GM20000 (cell line): Measurements from ENCODE around the gene TP53BP1.

Experiments used
- DNase-seq: peaks from one replicate; pipeline ENCODE4 v3.0.0; 2012; ENCODE audit warnings: low spot score
- CTCF ChIP-seq: IDR thresholded peaks from 2 replicates; pipeline ENCODE4 v1.5.1; 2012; ENCODE audit warnings: mild to moderate bottlenecking, control low read depth; ENCODE audit errors: extremely low read depth, missing control alignments

Gene TP53BP1

DNA sequence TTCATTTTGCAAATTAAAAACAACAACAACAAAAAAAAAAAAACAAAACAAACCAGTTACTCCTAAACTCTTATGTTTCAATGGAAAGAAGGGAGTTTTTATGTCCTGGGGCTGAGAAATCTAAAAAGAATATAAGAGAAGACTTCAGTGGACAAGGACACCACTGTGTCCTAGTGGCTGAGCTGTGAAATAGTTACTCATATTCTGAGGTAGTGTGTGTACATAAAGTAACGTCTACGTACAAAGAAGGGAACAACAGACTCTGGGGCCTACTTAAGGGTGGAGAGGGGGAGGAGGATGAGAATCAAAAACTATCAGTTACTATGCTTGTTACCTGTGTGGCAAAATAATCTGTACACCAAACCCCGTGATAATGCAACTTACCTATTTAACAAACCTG is 6.0 kb upstream of the TP53BP1 start:
- no peak for DNase-seq
- TF ChIP-seq CTCF, result no peak

DNA sequence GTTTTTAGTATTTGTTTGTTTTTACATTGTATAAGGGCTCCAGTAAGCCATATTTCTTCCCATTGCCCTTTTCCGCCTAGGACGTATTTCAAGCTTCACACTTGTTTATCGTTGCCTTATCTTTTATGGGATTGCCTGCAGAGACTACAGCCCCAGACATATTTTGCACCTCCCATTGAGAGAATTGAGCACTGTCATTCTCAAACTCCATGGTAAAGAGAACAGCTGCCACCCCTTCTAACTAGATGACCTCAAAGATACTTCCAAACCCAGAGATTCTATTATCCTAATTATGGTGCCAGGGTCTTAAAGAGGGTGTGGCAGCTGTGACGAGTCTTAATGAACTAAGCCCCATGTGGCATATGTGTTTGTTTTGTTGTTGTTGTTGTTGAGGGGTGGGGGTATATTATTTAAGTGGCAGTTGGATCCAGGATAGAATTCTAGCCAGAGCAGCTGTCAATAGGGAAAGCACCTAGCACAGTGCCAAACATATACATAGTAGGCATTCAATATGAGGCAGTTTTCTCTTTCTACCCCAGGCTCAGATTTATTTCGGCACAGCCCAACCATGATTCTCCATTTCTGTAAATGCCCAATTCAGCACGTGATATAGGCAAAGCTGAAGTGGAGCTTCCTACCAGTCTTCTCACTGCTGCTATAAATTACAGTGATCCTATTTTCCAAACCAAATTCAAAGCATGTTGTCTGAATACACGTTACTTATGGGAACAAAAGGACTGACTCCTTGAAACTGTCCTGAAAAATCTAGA is 932 bp upstream of the TP53BP1 start:
- no peak for DNase-seq
- no peak for TF ChIP-seq CTCF

DNA sequence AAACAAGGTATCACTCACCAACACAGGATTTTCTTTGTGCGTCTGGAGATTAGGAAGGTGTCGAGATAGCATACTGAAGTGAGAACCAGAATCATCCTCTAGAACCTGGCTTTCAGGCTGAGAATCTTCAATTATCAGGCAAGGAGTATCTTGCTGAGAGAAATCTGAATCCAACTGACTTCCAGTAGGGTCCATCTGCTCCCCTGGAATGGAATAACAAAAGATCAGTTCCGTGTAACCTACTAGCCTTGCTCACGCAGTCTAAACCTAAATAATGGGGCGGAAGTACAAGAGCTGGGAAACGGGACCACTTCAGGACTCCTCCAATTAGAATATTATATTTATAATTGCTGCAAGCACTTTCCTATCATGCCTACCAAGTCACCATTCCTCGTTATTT is 690 bp downstream of the TP53BP1 start:
- TF ChIP-seq CTCF, result no peak
- no peak for DNase-seq

DNA sequence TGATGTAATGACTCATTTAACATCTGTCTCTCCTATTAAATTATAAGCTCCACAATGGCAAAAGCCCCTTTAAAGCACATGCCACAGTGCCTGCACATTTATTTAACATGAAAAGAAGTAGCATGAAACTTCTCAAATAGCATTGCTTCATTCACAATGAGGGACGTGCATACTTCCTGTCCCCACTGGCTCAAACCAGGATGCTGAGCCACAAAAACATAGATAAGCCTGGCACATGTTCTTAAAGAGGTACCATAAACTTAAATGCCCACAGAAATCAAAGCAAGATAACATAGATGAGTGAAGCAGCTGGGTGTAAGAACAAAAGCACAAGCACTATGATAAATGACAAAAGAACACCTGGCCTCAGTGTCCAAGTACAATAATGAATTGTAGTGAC is 3.8 kb downstream of the TP53BP1 start:
- TF ChIP-seq CTCF, result no peak
- no peak for DNase-seq

GRCh38 chr15:43488790-43489189 is 4.2 kb downstream of the TP53BP1 start:
- no peak for TF ChIP-seq CTCF
- no peak for DNase-seq

DNA sequence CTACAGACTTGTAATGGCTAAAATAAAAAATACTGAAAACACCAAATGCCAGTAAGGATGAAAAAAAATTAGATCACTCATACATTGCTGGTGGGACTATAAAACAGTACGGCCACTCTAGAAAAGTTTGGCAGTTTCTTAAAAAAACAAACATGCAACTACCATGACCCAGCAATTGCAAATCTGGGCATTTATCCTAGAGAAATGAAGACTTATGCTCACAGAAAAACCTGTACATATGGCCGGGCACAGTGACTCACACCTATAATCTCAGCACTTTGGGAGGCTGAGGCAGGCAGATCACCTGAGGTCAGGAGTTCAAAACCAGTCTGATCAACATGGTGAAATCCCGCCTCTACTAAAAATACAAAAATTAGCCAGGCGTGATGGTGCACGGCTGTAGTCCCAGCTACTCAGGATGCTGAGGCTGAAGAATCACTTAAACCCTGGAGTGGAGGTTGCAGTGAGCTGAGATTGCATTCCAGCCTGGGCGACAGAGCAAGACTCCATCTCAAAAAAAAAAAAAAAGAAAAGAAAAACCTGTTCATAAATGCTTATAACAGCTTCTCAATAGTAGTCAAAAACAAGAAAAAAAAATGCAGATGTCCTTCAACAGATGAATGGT is 5.6 kb downstream of the TP53BP1 start:
- no peak for DNase-seq
- TF ChIP-seq CTCF, result no peak

- no peak for TF ChIP-seq CTCF
- no peak for DNase-seq
Measured at GRCh38 chr15:43484455-43484854, 8.5 kb downstream of the TP53BP1 start.
